Measurements from ENCODE around the gene ZDHHC6. TPM values are rescaled to one million over a fixed set of nuclear protein-coding genes. Genes with fewer than 3 reads are reported as not detected.

Gene ZDHHC6
- total and polyA plus RNA-seq, 2 of the 8 experiments (the other 6 are each of a cell fraction or from before 2014, with no cell fraction given), result 13.6 to 27.4 TPM

DNA sequence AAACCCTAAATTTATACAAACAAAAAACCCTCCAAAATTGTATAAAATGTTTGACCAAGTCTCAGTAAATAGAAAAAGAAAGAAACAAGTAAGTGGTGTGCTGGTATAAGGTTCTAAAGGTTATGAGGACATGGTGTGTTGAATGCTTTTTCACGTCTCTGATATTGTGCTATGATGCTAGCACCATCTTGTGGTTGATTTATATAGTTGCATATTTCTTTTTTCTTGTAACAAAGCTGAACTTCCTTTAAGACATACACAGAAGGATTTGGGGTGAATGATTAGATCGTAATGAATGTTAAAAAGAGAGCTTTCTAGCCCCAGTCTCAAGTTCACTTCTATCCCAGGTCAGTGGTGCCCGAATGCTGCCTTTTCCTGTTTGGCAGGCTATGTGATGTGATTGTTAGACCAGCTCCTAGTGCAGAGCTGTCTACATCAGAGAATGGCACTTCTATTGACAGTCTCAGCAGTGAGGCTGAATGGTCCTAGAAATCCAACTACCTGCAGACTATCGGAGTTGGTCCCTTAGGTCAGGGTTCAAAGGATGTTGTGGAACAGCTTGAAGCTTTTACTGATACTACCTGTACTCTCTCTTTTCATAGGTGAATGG, 25.3 kb upstream of the ZDHHC6 start (continued):
- TF ChIP-seq NRF1 (IDR thresholded peaks at IDR 0.05; ENCODE audit: low read depth, low read length) (no peak), CBX8 (IDR thresholded peaks at IDR 0.05; ENCODE audit: borderline replicate concordance, low read depth, low read length) (no peak), RXRA (IDR thresholded peaks at IDR 0.05; ENCODE audit: insufficient read depth, low read depth, low read length) (no peak), MAFK (IDR thresholded peaks at IDR 0.05; ENCODE audit: low read depth, low read length) (no peak), TCF12 (IDR thresholded peaks at IDR 0.05; ENCODE audit: low read depth, low read length) (no peak), HDAC2 (IDR thresholded peaks at IDR 0.05; ENCODE audit: borderline replicate concordance in 1 of 2, low read depth in 2 of 2, low read length in 2 of 2) (no peak)

Data from H1 (cell line).